ENCODE data around the gene MEGF11. TPM values are rescaled to one million over a fixed set of nuclear protein-coding genes. Genes with fewer than 3 reads are reported as not detected.

Gene MEGF11
- polyA plus RNA-seq, 1 experiment: 0.04 TPM

- no peak for DNase-seq (ENCODE audit: low read depth)
- no peak overlapping the region for H3K4me3 ChIP-seq (ENCODE audit: low read depth, low read length)
- H3K27me3 ChIP-seq (ENCODE audit: control insufficient read depth, insufficient read depth, low read length): peaks cover 5% of the 10 kb centered on the region
- CTCF ChIA-PET: interaction anchor here (1.1 to 1.6 kb wide), 3 partner anchors 8 to 14 kb away, joined by 3 to 4 read pairs (median 3); no protein-coding TSS in a partner anchor
- H3K36me3 ChIP-seq (ENCODE audit: control insufficient read depth, insufficient read depth, low read length): no peaks in the 10 kb centered on the region
- TF ChIP-seq, protein P1, sequence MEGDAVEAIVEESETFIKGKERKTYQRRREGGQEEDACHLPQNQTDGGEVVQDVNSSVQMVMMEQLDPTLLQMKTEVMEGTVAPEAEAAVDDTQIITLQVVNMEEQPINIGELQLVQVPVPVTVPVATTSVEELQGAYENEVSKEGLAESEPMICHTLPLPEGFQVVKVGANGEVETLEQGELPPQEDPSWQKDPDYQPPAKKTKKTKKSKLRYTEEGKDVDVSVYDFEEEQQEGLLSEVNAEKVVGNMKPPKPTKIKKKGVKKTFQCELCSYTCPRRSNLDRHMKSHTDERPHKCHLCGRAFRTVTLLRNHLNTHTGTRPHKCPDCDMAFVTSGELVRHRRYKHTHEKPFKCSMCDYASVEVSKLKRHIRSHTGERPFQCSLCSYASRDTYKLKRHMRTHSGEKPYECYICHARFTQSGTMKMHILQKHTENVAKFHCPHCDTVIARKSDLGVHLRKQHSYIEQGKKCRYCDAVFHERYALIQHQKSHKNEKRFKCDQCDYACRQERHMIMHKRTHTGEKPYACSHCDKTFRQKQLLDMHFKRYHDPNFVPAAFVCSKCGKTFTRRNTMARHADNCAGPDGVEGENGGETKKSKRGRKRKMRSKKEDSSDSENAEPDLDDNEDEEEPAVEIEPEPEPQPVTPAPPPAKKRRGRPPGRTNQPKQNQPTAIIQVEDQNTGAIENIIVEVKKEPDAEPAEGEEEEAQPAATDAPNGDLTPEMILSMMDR (IDR thresholded peaks at IDR 0.05; ENCODE audit: insufficient read depth, low read depth, low read length): no peak
- POLR2A ChIA-PET: no interaction called here
These were observed 181.6 kb downstream of the MEGF11 start for GRCh38 chr15:66071921-66072295.

GRCh38 chr15:66071160-66071920 is 182.2 kb downstream of the MEGF11 start:
- no peak for DNase-seq (ENCODE audit: low read depth)
- ChIA-PET POLR2A (no interaction called here), CTCF (interaction anchor here (1.1 to 1.6 kb wide), 3 partner anchors 9 to 14 kb away, joined by 3 to 4 read pairs (median 3); no protein-coding TSS in a partner anchor)
- TF ChIP-seq, protein P1 (IDR thresholded peaks at IDR 0.05; ENCODE audit: insufficient read depth, low read depth, low read length): no peak
- H3K27me3 ChIP-seq (ENCODE audit: control insufficient read depth, insufficient read depth, low read length): peaks cover 5% of the 10 kb centered on the region
- H3K4me3 ChIP-seq (ENCODE audit: low read depth, low read length): no peak overlapping the region
- no peaks in the 10 kb centered on the region for H3K36me3 ChIP-seq (ENCODE audit: control insufficient read depth, insufficient read depth, low read length)

- Histone ChIP-seq H3K4me3 (ENCODE audit: low read depth, low read length) (no peak overlapping the region), H3K36me3 (ENCODE audit: control insufficient read depth, insufficient read depth, low read length) (no peaks in the 10 kb centered on the region), H3K27me3 (ENCODE audit: control insufficient read depth, insufficient read depth, low read length) (peaks cover 5% of the 10 kb centered on the region)
- TF ChIP-seq, protein P1 (IDR thresholded peaks at IDR 0.05; ENCODE audit: insufficient read depth, low read depth, low read length): no peak
- ChIA-PET CTCF (interaction anchor here (1.1 kb wide), 1 partner anchor 10 kb away, joined by 3 read pairs; no protein-coding TSS in a partner anchor), POLR2A (no interaction called here)
- no peak for DNase-seq (ENCODE audit: low read depth)
These were observed 183.2 kb downstream of the MEGF11 start for GRCh38 chr15:66070220-66070934.

GRCh38 chr15:66069751-66070150 is 183.8 kb downstream of the MEGF11 start:
- peaks cover 4% of the 10 kb centered on the region for H3K27me3 ChIP-seq (ENCODE audit: control insufficient read depth, insufficient read depth, low read length)
- POLR2A ChIA-PET: no interaction called here
- no peak for DNase-seq (ENCODE audit: low read depth)
- H3K36me3 ChIP-seq (ENCODE audit: control insufficient read depth, insufficient read depth, low read length): no peaks in the 10 kb centered on the region
- CTCF ChIA-PET: no interaction called here
- no peak overlapping the region for H3K4me3 ChIP-seq (ENCODE audit: low read depth, low read length)
- TF ChIP-seq, protein P1 (IDR thresholded peaks at IDR 0.05; ENCODE audit: insufficient read depth, low read depth, low read length): no peak

- no peak for DNase-seq (ENCODE audit: low read depth)
- Histone ChIP-seq H3K27me3 (ENCODE audit: control insufficient read depth, insufficient read depth, low read length) (peaks cover 4% of the 10 kb centered on the region), H3K36me3 (ENCODE audit: control insufficient read depth, insufficient read depth, low read length) (no peaks in the 10 kb centered on the region), H3K4me3 (ENCODE audit: low read depth, low read length) (no peak overlapping the region)
- CTCF ChIA-PET: no interaction called here
- TF ChIP-seq, protein P1 (IDR thresholded peaks at IDR 0.05; ENCODE audit: insufficient read depth, low read depth, low read length): no peak
- POLR2A ChIA-PET: no interaction called here
These were observed 184.7 kb downstream of the MEGF11 start for GRCh38 chr15:66068801-66069200.
